Parathyroid adenoma (tissue), 2 donors: Measurements from ENCODE around the gene KCNH5.

ENCODE experiments used
- H2AFZ ChIP-seq: fragments of 300-600 bp; sonication (generic); one replicate; pipeline ENCODE4 v1.7.0; 2017; ENCODE audit warnings: antibody characterized with exemption, mild to moderate bottlenecking
- H3K27ac ChIP-seq: fragments of 300-600 bp; sonication (generic); one replicate; pipeline ENCODE4 v1.7.0; 2017
- H3K27me3 ChIP-seq: fragments of 300-600 bp; sonication (generic); one replicate; pipeline ENCODE4 v1.7.0; 2017; ENCODE audit warnings: low read length; ENCODE audit not compliant: control insufficient read depth, insufficient read depth
- H3K36me3 ChIP-seq: fragments of 300-600 bp; sonication (generic); one replicate; pipeline ENCODE4 v1.7.0; 2017; ENCODE audit warnings: low read length; ENCODE audit not compliant: control insufficient read depth, insufficient read depth
- H3K4me1 ChIP-seq: fragments of 300-600 bp; sonication (generic); one replicate; pipeline ENCODE4 v1.7.0; 2017; ENCODE audit warnings: control low read depth
- H3K4me2 ChIP-seq: fragments of 300-600 bp; sonication (generic); one replicate; pipeline ENCODE4 v1.7.0; 2017; ENCODE audit warnings: low read length
- H3K4me3 ChIP-seq: fragments of 300-600 bp; sonication (generic); one replicate; pipeline ENCODE4 v1.7.0; 2017; ENCODE audit warnings: low read depth, low read length
- H3K79me2 ChIP-seq: fragments of 300-600 bp; sonication (generic); one replicate; pipeline ENCODE4 v1.7.0; 2017; ENCODE audit warnings: control low read depth
- H3K9ac ChIP-seq: fragments of 300-600 bp; sonication (generic); one replicate; pipeline ENCODE4 v1.7.0; 2017; ENCODE audit warnings: mild to moderate bottlenecking
- H3K9me3 ChIP-seq: fragments of 300-600 bp; sonication (generic); one replicate; pipeline ENCODE4 v1.7.0; 2017; ENCODE audit warnings: low read length; ENCODE audit not compliant: control insufficient read depth
- CTCF ChIP-seq: fragments of 300-600 bp; sonication (generic); IDR thresholded peaks from one replicate; pipeline ENCODE4 v1.7.0; 2017; ENCODE audit warnings: antibody characterized with exemption, mild to moderate bottlenecking
- donor health status: primary hyperparathyroidism.

The KCNH5 gene

DNA sequence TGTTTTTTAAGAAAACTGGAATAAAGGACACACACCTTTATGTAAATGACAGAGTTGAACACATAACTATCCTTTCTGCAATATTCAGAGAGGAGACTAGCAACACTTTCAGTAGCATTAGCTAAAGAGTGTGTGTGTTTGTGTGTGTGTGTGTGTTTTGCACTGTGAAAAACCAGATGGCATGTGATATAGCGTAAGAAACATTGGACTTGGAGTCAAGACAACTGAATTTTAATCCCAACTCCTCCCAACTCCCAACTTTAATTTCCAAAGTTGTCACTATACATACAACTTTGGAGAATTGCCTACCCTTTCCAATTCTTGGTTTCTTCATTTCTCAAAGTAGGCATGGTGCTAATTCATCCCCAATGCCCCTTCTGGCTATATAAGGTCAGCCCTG is 347.8 kb downstream of the KCNH5 start:
- Histone ChIP-seq H3K4me1 (no peaks in the 10 kb centered on the region), H3K9me3 (no peaks in the 10 kb centered on the region), H3K4me2 (no peak overlapping the region), H2AFZ (no peak overlapping the region), H3K4me3 (no peak overlapping the region), H3K27ac (no peak overlapping the region), H3K36me3 (no peaks in the 10 kb centered on the region), H3K27me3 (no peaks in the 10 kb centered on the region), H3K79me2 (no peaks in the 10 kb centered on the region), H3K9ac (no peak overlapping the region)
- TF ChIP-seq CTCF: no peak

DNA sequence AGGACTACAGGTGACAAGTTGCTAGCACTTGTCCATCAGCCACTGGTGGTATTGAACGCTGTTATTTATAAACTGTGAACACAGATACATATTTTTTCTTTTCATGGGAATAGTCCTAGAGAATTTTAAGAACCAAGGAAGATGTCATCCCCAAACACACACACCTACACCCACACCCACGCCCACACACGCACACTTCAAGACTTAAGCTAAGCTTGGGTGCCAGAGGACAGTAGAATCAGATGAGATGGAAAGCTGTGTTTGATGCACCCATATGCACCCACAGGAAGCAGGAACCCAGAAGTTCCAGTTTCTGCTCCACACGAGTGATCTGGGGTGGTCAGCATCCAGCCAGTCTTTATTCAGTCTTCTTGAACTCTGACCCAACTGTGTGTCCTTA is 348.3 kb downstream of the KCNH5 start:
- Histone ChIP-seq H3K9ac (no peak overlapping the region), H3K27ac (no peak overlapping the region), H3K4me1 (no peaks in the 10 kb centered on the region), H3K27me3 (no peaks in the 10 kb centered on the region), H3K36me3 (no peaks in the 10 kb centered on the region), H3K4me3 (no peak overlapping the region), H3K4me2 (no peak overlapping the region), H2AFZ (no peak overlapping the region), H3K79me2 (no peaks in the 10 kb centered on the region), H3K9me3 (no peaks in the 10 kb centered on the region)
- no peak for TF ChIP-seq CTCF

DNA sequence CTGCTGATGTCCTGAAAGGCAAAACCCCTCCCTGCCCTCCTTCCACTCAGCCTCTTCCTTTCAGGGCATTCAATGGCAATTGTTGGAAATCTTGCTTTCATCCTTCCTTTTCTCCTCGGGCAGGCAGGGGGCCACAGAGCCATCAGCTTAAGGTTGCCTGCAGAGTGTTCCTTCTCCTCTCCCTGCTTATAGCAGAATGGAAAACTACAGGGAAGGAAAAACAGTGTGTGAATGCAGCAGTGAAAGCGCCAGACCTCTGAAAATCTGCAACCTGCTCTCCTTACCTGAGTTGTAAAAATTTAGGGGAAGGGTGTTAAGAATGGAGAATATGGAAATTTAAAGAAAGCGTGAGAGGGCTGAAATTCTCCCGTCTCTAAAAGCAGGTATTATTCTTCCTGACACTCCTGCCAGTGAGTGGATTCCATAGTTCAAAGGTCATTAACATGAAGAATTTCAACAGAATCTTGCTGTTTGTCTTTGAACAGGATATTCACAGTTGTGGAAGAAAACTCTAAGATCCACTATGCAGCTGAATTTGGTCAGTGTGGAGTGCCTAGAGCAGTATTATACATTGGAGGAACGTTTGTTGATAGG is 348.8 kb downstream of the KCNH5 start:
- H3K4me1 ChIP-seq: no peaks in the 10 kb centered on the region
- H3K36me3 ChIP-seq: no peaks in the 10 kb centered on the region
- H3K9me3 ChIP-seq: no peaks in the 10 kb centered on the region
- TF ChIP-seq CTCF: no peak
- H3K27ac ChIP-seq: no peak overlapping the region
- no peaks in the 10 kb centered on the region for H3K79me2 ChIP-seq
- no peak overlapping the region for H3K4me3 ChIP-seq
- no peak overlapping the region for H3K4me2 ChIP-seq
- no peak overlapping the region for H2AFZ ChIP-seq
- H3K9ac ChIP-seq: no peak overlapping the region
- no peaks in the 10 kb centered on the region for H3K27me3 ChIP-seq

DNA sequence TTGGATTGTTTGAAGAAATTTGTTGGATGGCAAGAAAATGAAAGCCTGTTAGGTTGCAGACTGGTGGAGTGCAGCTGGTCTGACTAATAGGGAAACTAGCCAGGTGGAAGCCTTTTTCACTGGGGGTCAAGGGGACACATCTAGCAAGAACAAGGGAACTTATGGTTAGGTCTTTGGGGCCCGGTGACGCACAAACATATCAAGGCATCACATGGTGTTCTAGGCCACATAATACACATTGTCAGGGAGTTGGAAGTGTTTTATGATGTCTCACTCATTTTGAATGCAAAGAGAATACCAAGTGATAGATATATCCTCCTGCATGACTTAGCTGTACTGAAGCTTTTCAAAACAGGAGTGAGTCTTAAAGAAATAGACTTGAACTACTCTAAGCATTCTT is 351.2 kb downstream of the KCNH5 start:
- Histone ChIP-seq H3K4me3 (no peak overlapping the region), H3K9me3 (no peaks in the 10 kb centered on the region), H3K4me2 (no peak overlapping the region), H3K27ac (no peak overlapping the region), H2AFZ (no peak overlapping the region), H3K36me3 (no peaks in the 10 kb centered on the region), H3K79me2 (no peaks in the 10 kb centered on the region), H3K27me3 (no peaks in the 10 kb centered on the region), H3K4me1 (no peaks in the 10 kb centered on the region), H3K9ac (no peak overlapping the region)
- no peak for TF ChIP-seq CTCF

GRCh38 chr14:62692490-62693106 is 352.7 kb downstream of the KCNH5 start:
- Histone ChIP-seq H2AFZ (no peak overlapping the region), H3K4me2 (no peak overlapping the region), H3K79me2 (no peaks in the 10 kb centered on the region), H3K9ac (no peak overlapping the region), H3K4me3 (no peak overlapping the region), H3K9me3 (no peaks in the 10 kb centered on the region), H3K27me3 (no peaks in the 10 kb centered on the region), H3K4me1 (no peaks in the 10 kb centered on the region), H3K27ac (no peak overlapping the region), H3K36me3 (no peaks in the 10 kb centered on the region)
- TF ChIP-seq CTCF: no peak
